Liver (tissue), 9 donors: Measurements from ENCODE around the gene DLX6. TPM values are rescaled to one million over a fixed set of nuclear protein-coding genes. Genes with fewer than 3 reads are reported as not detected.

Experiments
- DNase-seq: peaks from one replicate; pipeline ENCODE4 v3.0.0-alpha.2; 2017; ENCODE audit warnings: low spot score
- H3K27ac ChIP-seq, 2 donors: one replicate each; pipeline ENCODE4 v1.7.0; 2013; ENCODE audit warnings: inconsistent platforms in 2 of 2, low read length in 2 of 2, control low read depth in 1 of 2, low read depth in 1 of 2, mild to moderate bottlenecking in 1 of 2
- H3K27me3 ChIP-seq, 4 donors: one replicate each; pipeline versions ENCODE4 v1.6.1 to v1.7.0; 2013; ENCODE audit warnings: low read length in 3 of 4, inconsistent platforms in 1 of 4, mild to moderate bottlenecking in 1 of 4, moderate library complexity in 1 of 4; ENCODE audit not compliant: control insufficient read depth in 4 of 4, insufficient read depth in 4 of 4
- H3K36me3 ChIP-seq, 4 donors: one replicate each; pipeline versions ENCODE4 v1.6.1 to v1.7.0; 2013; ENCODE audit warnings: low read length in 3 of 4, mild to moderate bottlenecking in 3 of 4, low read depth in 1 of 4, moderate library complexity in 1 of 4; ENCODE audit not compliant: control insufficient read depth in 4 of 4, insufficient read depth in 3 of 4
- H3K4me1 ChIP-seq, 4 donors: one replicate each; pipeline versions ENCODE4 v1.6.1 to v1.7.0; 2013; ENCODE audit warnings: low read length in 3 of 4, mild to moderate bottlenecking in 3 of 4, moderate library complexity in 1 of 4; ENCODE audit not compliant: control insufficient read depth in 4 of 4, insufficient read depth in 4 of 4
- H3K4me3 ChIP-seq, 3 donors: one replicate each; pipeline versions ENCODE4 v1.6.1 to v1.7.0; 2013; ENCODE audit warnings: low read length in 3 of 3, control low read depth in 1 of 3, low read depth in 1 of 3, mild to moderate bottlenecking in 1 of 3
- H3K9ac ChIP-seq, 2 donors: one replicate each; pipeline ENCODE4 v1.7.0; 2013; ENCODE audit warnings: low read length in 2 of 2, mild to moderate bottlenecking in 2 of 2, moderate library complexity in 2 of 2, control low read depth in 1 of 2, low read depth in 1 of 2
- H3K9me3 ChIP-seq, 4 donors: one replicate each; pipeline versions ENCODE4 v1.6.1 to v1.7.0; 2013; ENCODE audit warnings: low read length in 3 of 4; ENCODE audit not compliant: control insufficient read depth in 4 of 4
- FOXA2 ChIP-seq: IDR thresholded peaks from 2 replicates; pipeline ENCODE4 v1.6.1; 2016; ENCODE audit warnings: antibody characterized with exemption
- GABPA ChIP-seq, 2 donors: IDR thresholded peaks in 1 of 2; conservative IDR thresholded peaks in 1 of 2; 2 replicates each; pipeline ENCODE4 v1.6.1; 2016; ENCODE audit warnings: antibody characterized with exemption in 2 of 2, mild to moderate bottlenecking in 1 of 2, moderate library complexity in 1 of 2
- HNF4A ChIP-seq, 2 donors: conservative IDR thresholded peaks; 2 replicates each; pipeline ENCODE4 v1.6.1; 2016; ENCODE audit warnings: antibody characterized with exemption in 2 of 2, mild to moderate bottlenecking in 2 of 2
- HNF4G ChIP-seq: IDR thresholded peaks from 2 replicates; pipeline ENCODE4 v1.6.1; 2016; ENCODE audit warnings: antibody characterized with exemption
- RAD21 ChIP-seq, 2 donors: IDR thresholded peaks; 2 replicates each; pipeline ENCODE4 v1.6.1; 2016; ENCODE audit warnings: antibody characterized with exemption in 2 of 2, mild to moderate bottlenecking in 2 of 2
- RXRA ChIP-seq, 2 donors: IDR thresholded peaks; 2 replicates each; pipeline ENCODE4 v1.6.1; 2017 to 2018; ENCODE audit warnings: antibody characterized with exemption in 2 of 2, mild to moderate bottlenecking in 1 of 2
- SP1 ChIP-seq: IDR thresholded peaks from 2 replicates; pipeline ENCODE4 v1.6.1; 2018; ENCODE audit warnings: antibody characterized with exemption, mild to moderate bottlenecking
- TAF1 ChIP-seq: conservative IDR thresholded peaks from 2 replicates; pipeline ENCODE4 v1.6.1; 2016; ENCODE audit warnings: antibody characterized with exemption, mild to moderate bottlenecking
- YY1 ChIP-seq: IDR thresholded peaks from 2 replicates; pipeline ENCODE4 v1.6.1; 2016; ENCODE audit warnings: antibody characterized with exemption, mild to moderate bottlenecking
- polyA plus RNA-seq, 2 donors: library from polyadenylated mRNA; stranded (reverse) in 1 of 2; unstranded in 1 of 2; fragments of 200-250 nt in 1 of 2; fragments of >200 nt in 1 of 2; fragmentation: Nextera tagmentation in 1 of 2; extraction: Ambion mirVana in 1 of 2; gene quantifications; one replicate each; pipeline versions ENCODE4 v1.2.1 to v1.2.3, GENCODE V29; 2013 to 2015
- total RNA-seq, 2 donors: library from RNA; depleted of rRNA; stranded (reverse); fragments of >200 nt; gene quantifications; one replicate each; pipeline ENCODE4 v1.2.3, GENCODE V29; 2014
- TF ChIP-seq, protein P1 (sequence below): fragments of 150-350 bp; IDR thresholded peaks from 2 replicates; pipeline ENCODE4 v1.5.1; 2017; ENCODE audit warnings: improper control_type of control experiment, low read depth, low read length; ENCODE audit not compliant: missing input control
- TF ChIP-seq, protein P2 (sequence below): IDR thresholded peaks from 2 replicates; pipeline ENCODE4 v1.6.1; 2016; ENCODE audit warnings: antibody characterized with exemption
- TF ChIP-seq, protein P3 (sequence below): IDR thresholded peaks from 2 replicates; pipeline ENCODE4 v1.6.1; 2016; ENCODE audit warnings: antibody characterized with exemption
- TF ChIP-seq, protein P4 (sequence below): IDR thresholded peaks from 2 replicates; pipeline ENCODE4 v1.6.1; 2016; ENCODE audit warnings: antibody characterized with exemption, mild to moderate bottlenecking
- donor health status: healthy.
- donor health status: healthy.
- donor health status: healthy.
- donor health status: healthy.
- donor health status: healthy.

The DLX6 gene
- total and polyA plus RNA-seq, 4 donors = not detected

DNA sequence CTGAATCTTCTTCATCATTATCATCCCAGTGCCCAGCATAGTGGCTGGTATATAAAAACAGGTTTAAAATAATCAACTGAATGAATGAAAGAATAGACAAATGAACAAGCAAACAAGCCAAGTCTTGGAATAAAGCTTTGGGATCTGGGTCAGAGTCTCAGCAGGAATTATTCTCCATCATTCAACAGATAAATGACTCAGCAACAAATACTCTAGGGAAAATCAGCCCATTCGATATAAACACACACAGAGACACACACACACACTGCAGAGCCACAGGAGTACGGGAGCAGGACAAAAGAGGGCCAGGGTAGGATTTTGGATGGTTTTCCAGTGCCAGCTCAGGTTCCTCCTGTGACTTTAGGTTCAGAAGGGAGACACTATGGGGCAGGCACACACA lies 29.2 kb upstream of the DLX6 start (continued):
- TF ChIP-seq, protein P1, sequence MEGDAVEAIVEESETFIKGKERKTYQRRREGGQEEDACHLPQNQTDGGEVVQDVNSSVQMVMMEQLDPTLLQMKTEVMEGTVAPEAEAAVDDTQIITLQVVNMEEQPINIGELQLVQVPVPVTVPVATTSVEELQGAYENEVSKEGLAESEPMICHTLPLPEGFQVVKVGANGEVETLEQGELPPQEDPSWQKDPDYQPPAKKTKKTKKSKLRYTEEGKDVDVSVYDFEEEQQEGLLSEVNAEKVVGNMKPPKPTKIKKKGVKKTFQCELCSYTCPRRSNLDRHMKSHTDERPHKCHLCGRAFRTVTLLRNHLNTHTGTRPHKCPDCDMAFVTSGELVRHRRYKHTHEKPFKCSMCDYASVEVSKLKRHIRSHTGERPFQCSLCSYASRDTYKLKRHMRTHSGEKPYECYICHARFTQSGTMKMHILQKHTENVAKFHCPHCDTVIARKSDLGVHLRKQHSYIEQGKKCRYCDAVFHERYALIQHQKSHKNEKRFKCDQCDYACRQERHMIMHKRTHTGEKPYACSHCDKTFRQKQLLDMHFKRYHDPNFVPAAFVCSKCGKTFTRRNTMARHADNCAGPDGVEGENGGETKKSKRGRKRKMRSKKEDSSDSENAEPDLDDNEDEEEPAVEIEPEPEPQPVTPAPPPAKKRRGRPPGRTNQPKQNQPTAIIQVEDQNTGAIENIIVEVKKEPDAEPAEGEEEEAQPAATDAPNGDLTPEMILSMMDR = no peak

DNA sequence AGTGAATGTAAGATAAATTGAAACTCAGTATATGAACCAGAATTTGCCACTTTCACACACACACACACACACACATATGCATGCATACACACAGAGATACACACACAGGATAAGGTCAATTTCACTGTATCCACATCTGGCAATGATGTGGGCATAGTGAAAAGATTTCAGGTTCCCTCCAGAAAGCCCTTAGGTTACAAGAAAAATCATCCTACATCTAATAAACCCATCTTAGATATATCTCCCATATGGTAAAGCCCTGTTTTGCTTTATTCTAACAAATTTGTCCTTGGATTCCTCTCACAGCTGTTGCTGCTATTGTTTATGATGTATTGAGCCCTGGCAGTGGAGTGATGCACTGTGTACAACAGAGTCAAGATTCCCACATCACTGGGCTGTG lies 27.9 kb upstream of the DLX6 start:
- no peak for DNase-seq
- no peaks in the 10 kb centered on the region for H3K4me1 ChIP-seq
- H3K27me3 ChIP-seq = no peaks in the 10 kb centered on the region
- TF ChIP-seq, protein P2, sequence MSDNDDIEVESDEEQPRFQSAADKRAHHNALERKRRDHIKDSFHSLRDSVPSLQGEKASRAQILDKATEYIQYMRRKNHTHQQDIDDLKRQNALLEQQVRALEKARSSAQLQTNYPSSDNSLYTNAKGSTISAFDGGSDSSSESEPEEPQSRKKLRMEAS = no peak
- TF ChIP-seq SP1 (no peak), HNF4A (conservative IDR thresholded peaks at IDR 0.05) (no peak), TAF1 (no peak), YY1 (no peak), RXRA (IDR thresholded peaks at IDR 0.05) (no peak), RAD21 (IDR thresholded peaks at IDR 0.05) (no peak), GABPA (IDR thresholded peaks at IDR 0.05 in 1 of 2, conservative IDR thresholded peaks at IDR 0.05 in 1 of 2) (no peak), FOXA2 (no peak), HNF4G (no peak)
- TF ChIP-seq, protein P1 = no peak
- TF ChIP-seq, protein P3, sequence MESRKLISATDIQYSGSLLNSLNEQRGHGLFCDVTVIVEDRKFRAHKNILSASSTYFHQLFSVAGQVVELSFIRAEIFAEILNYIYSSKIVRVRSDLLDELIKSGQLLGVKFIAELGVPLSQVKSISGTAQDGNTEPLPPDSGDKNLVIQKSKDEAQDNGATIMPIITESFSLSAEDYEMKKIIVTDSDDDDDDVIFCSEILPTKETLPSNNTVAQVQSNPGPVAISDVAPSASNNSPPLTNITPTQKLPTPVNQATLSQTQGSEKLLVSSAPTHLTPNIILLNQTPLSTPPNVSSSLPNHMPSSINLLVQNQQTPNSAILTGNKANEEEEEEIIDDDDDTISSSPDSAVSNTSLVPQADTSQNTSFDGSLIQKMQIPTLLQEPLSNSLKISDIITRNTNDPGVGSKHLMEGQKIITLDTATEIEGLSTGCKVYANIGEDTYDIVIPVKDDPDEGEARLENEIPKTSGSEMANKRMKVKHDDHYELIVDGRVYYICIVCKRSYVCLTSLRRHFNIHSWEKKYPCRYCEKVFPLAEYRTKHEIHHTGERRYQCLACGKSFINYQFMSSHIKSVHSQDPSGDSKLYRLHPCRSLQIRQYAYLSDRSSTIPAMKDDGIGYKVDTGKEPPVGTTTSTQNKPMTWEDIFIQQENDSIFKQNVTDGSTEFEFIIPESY = no peak
- TF ChIP-seq, protein P4, sequence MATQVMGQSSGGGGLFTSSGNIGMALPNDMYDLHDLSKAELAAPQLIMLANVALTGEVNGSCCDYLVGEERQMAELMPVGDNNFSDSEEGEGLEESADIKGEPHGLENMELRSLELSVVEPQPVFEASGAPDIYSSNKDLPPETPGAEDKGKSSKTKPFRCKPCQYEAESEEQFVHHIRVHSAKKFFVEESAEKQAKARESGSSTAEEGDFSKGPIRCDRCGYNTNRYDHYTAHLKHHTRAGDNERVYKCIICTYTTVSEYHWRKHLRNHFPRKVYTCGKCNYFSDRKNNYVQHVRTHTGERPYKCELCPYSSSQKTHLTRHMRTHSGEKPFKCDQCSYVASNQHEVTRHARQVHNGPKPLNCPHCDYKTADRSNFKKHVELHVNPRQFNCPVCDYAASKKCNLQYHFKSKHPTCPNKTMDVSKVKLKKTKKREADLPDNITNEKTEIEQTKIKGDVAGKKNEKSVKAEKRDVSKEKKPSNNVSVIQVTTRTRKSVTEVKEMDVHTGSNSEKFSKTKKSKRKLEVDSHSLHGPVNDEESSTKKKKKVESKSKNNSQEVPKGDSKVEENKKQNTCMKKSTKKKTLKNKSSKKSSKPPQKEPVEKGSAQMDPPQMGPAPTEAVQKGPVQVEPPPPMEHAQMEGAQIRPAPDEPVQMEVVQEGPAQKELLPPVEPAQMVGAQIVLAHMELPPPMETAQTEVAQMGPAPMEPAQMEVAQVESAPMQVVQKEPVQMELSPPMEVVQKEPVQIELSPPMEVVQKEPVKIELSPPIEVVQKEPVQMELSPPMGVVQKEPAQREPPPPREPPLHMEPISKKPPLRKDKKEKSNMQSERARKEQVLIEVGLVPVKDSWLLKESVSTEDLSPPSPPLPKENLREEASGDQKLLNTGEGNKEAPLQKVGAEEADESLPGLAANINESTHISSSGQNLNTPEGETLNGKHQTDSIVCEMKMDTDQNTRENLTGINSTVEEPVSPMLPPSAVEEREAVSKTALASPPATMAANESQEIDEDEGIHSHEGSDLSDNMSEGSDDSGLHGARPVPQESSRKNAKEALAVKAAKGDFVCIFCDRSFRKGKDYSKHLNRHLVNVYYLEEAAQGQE = no peak
- H3K36me3 ChIP-seq = no peaks in the 10 kb centered on the region
- H3K4me3 ChIP-seq = no peak overlapping the region
- no peaks in the 10 kb centered on the region for H3K9me3 ChIP-seq
- no peak overlapping the region for H3K9ac ChIP-seq
- no peak overlapping the region for H3K27ac ChIP-seq
